Measurements from ENCODE around the gene GFER.

GFER gene

DNA sequence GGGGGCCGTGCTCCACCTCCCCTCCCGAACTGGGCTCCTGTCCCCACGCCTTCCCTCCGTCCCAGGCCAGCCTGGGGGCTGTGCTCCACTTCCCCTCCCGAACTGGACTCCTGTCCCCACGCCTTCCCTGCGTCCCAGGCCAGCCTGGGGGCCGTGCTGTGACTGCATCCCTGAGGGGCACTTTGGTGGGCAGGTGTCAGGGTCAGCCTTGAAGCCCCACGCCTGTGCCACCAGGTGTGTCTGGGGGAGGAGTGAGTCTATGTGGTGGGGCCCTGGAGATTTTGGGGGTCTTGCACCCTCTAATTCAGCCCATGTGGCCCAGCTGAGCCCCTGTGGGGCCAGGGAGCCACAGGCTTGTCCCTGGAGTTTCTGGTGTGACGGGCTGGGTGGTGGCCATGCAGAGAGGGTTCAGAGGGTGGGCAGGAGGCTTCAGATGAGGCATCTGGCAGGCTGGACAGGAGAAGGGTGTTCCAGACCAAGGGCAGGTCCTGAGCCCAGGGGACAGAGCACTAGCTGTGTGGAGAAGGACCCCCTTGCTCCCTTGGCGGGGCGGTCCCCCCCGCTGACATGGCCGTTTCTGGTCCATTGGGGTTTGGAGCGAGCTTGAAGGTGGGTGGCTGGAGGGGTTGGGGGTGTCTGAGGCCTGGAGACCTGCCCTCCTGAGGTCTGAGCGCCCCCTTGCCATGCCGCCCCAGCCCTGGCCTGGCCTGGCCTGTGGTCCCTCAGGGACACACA, 50.9 kb downstream of the GFER start:
- H3K27me3 ChIP-seq = no peaks in the 10 kb centered on the region
- no peak for DNase-seq
- no peaks in the 10 kb centered on the region for H3K9me3 ChIP-seq
- H3K4me3 ChIP-seq (ENCODE audit: low read depth, low read length) = no peak overlapping the region
- peaks cover 32% of the 10 kb centered on the region for H3K4me1 ChIP-seq
- no peak for TF ChIP-seq CTCF (IDR thresholded peaks at IDR 0.05; ENCODE audit: low read depth, low read length)
- no peaks in the 10 kb centered on the region for H3K36me3 ChIP-seq

DNA sequence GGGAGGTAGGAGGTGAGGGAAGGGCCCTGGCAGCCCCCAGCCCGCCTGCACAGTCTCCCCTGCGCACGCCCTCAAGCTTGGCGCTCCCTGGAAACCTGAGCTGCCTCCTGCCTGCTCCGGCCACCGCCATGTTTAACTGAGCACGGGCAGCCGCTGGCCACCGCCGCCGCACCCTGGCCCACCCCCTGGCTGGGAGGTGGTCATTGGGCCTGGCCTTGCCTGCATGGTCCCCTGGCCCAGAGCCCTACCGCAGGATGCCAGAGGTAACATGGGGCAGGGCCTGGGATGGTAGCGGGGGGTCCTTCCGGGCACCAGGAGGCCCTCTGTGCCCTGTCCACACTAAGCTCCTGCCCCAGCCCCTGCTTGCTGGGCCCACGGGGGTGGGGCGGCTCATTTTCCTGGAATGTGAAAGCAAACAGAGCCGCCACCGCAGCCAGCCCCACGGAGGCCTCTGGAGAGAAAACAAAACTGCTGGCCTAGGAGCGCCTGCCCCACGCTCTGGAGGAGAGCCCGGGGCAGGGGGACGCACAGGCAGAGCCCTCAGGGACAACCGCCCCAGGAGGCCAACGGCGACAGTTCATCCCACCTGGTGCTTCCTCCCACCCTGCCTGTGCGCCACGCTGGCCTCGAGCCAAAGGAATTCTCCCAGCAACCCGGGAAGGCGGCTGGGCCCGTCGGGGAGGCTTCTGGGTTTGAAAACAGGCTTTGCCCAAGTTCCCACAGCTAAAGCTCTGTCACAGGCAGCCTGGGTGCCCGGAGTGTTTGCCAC, 51.6 kb downstream of the GFER start:
- DNase-seq = peak; percentile 77
- H3K4me1 ChIP-seq = peaks cover 39% of the 10 kb centered on the region
- TF ChIP-seq CTCF (IDR thresholded peaks at IDR 0.05; ENCODE audit: low read depth, low read length) = no peak
- H3K9me3 ChIP-seq = no peaks in the 10 kb centered on the region
- no peaks in the 10 kb centered on the region for H3K36me3 ChIP-seq
- no peak overlapping the region for H3K4me3 ChIP-seq (ENCODE audit: low read depth, low read length)
- no peaks in the 10 kb centered on the region for H3K27me3 ChIP-seq

- DNase-seq = no peak
- H3K36me3 ChIP-seq = no peaks in the 10 kb centered on the region
- H3K4me3 ChIP-seq (ENCODE audit: low read depth, low read length) = no peak overlapping the region
- TF ChIP-seq CTCF (IDR thresholded peaks at IDR 0.05; ENCODE audit: low read depth, low read length) = no peak
- no peaks in the 10 kb centered on the region for H3K9me3 ChIP-seq
- H3K27me3 ChIP-seq = no peaks in the 10 kb centered on the region
- peaks cover 45% of the 10 kb centered on the region for H3K4me1 ChIP-seq
Measured at GRCh38 chr16:2036200-2036966, 52.4 kb downstream of the GFER start.

DNA sequence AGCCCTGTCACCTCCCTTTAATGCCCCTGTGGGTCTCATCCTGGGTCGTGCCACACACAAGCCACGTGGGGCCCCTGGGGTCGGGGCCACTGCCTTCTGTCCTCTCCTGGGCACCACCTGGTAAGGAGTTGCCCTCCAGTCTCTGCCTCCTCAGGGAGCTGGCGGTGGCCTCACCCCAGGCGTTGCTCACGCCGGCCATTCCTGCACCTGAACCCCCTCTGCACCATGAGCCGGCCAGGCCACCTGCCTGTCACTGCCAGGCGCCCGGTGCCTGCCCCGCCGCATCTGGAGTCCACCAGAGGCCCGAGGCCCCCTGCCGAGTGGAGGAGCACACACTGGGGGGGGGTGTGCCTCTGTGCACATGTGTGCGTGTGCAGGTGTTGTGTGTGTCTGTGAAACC, 53.1 kb downstream of the GFER start:
- TF ChIP-seq CTCF (IDR thresholded peaks at IDR 0.05; ENCODE audit: low read depth, low read length) = no peak
- no peaks in the 10 kb centered on the region for H3K36me3 ChIP-seq
- no peak overlapping the region for H3K4me3 ChIP-seq (ENCODE audit: low read depth, low read length)
- DNase-seq = no peak
- no peaks in the 10 kb centered on the region for H3K9me3 ChIP-seq
- peaks cover 45% of the 10 kb centered on the region for H3K4me1 ChIP-seq
- H3K27me3 ChIP-seq = no peaks in the 10 kb centered on the region
